Small intestine (tissue), 7 donors: Measurements from ENCODE around the gene ACAD9. TPM values are rescaled to one million over a fixed set of nuclear protein-coding genes. Genes with fewer than 3 reads are reported as not detected.
A peak's percentile ranks its signal among the peaks of the same experiment; 100 is the strongest.

ENCODE experiments used
- DNase-seq, 2 donors: peaks; one replicate each; pipeline versions ENCODE4 v3.0.0 to v3.0.0-alpha.2; 2013
- FAIRE-seq: peaks from 2 replicates; lab custom pipeline; 2012; peaks lifted over from hg19 to GRCh38; lab: Jason Lieb, UNC
- H3K27ac ChIP-seq, 3 donors: one replicate each; pipeline ENCODE4 v1.5.1; 2013; ENCODE audit warnings: low read length in 2 of 3, mild to moderate bottlenecking in 2 of 3, control low read depth in 1 of 3, inconsistent platforms in 1 of 3, low read depth in 1 of 3, moderate library complexity in 1 of 3
- H3K27me3 ChIP-seq, 3 donors: one replicate each; pipeline ENCODE4 v1.6.1; 2013; ENCODE audit warnings: low read length in 3 of 3, inconsistent platforms in 1 of 3; ENCODE audit not compliant: control insufficient read depth in 3 of 3, insufficient read depth in 3 of 3
- H3K36me3 ChIP-seq, 3 donors: one replicate each; pipeline ENCODE4 v1.6.1; 2013; ENCODE audit warnings: low read length in 3 of 3, inconsistent platforms in 1 of 3, low read depth in 1 of 3, mild to moderate bottlenecking in 1 of 3, moderate library complexity in 1 of 3; ENCODE audit not compliant: control insufficient read depth in 3 of 3, insufficient read depth in 2 of 3
- H3K4me1 ChIP-seq, 3 donors: one replicate each; pipeline ENCODE4 v1.6.1; 2013; ENCODE audit warnings: low read length in 2 of 3, inconsistent platforms in 1 of 3, low read depth in 1 of 3, mild to moderate bottlenecking in 1 of 3, moderate library complexity in 1 of 3; ENCODE audit not compliant: control insufficient read depth in 3 of 3, insufficient read depth in 2 of 3
- H3K4me3 ChIP-seq, 3 donors: one replicate each; pipeline ENCODE4 v1.5.1; 2013; ENCODE audit warnings: low read length in 3 of 3, control low read depth in 1 of 3, inconsistent platforms in 1 of 3, low read depth in 1 of 3, mild to moderate bottlenecking in 1 of 3, moderate library complexity in 1 of 3
- H3K9me3 ChIP-seq, 2 donors: one replicate each; pipeline ENCODE4 v1.6.1; 2013; ENCODE audit warnings: low read depth in 1 of 2, low read length in 1 of 2; ENCODE audit not compliant: control insufficient read depth in 2 of 2, insufficient read depth in 1 of 2
- WGBS, 3 donors: extraction: QIAGEN DNeasy Blood & Tissue Kit; methylation state at CpG; one replicate each; pipeline ENCODE4 v1.1.7; 2013; 5-methylcytosine and 5-hydroxymethylcytosine counted together
- polyA plus RNA-seq, 4 donors: library from polyadenylated mRNA; stranded (reverse) in 3 of 4; unstranded in 1 of 4; fragments of 200-250 nt in 3 of 4; fragments of 120-200 nt in 1 of 4; gene quantifications; one replicate each; pipeline versions ENCODE4 v1.2.1 to v1.2.3, GENCODE V29; 2013
- donor health status: healthy with polysubstance abuse.
- donor health status: control.
- donor health status: control.
- donor health status: Bipolar disorder and iron deficiency.
- donor health status: healthy.

The ACAD9 gene
- polyA plus RNA-seq, 4 donors = 17.3 to 30.7 (median 25.0) TPM

DNA sequence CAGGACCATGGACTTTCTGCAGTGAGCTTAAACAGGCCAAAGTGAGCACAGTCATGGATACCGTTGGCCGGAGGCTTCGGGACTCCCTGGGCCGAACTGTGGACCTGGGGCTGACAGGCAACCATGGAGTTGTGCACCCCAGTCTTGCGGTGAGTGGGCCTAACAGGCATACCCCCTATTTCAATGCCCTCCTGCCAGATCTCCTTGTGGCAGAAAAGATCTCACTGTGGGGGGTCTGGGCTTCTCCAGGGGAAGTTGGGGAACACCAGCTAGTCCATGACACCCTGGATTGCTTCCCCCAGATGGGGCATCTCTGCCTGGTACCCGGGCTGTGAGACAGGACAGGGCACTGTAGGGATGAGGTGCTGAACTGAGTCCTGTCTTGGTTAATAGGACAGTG, 29.5 kb downstream of the ACAD9 start:
- H3K9me3 ChIP-seq = no peaks in the 10 kb centered on the region
- no peaks in the 10 kb centered on the region for H3K4me1 ChIP-seq
- FAIRE-seq (no peak), DNase-seq (no peak)
- WGBS, 3 donors = 89 to 98% (median 96%) methylated on average over 6 of the region's 6 CpGs
- no peak overlapping the region for H3K4me3 ChIP-seq
- H3K36me3 ChIP-seq = peaks cover 5 to 95% (median 28%) of the 10 kb centered on the region in 3 donors
- H3K27me3 ChIP-seq = no peaks in the 10 kb centered on the region
- H3K27ac ChIP-seq = no peak overlapping the region

DNA sequence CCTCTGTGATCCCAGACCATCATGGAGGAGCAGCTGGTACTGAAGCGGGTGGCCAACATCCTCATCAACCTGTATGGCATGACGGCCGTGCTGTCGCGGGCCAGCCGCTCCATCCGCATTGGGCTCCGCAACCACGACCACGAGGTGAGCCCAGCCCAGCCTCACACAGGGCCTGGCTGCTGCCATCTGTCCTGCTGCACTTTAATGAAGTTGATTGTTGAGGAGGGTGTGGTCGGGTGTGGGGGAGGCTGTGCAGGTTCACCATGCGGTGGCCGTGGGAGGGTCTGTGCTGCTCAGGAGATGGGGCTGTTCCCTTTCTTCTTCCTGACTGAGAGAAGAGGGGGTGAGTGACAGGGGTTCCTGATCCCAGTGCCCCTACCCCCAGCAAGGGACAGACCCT, 30.6 kb downstream of the ACAD9 start:
- H3K4me3 ChIP-seq = no peak overlapping the region
- no peak for FAIRE-seq
- no peaks in the 10 kb centered on the region for H3K9me3 ChIP-seq
- no peaks in the 10 kb centered on the region for H3K4me1 ChIP-seq
- H3K36me3 ChIP-seq = peaks cover 5 to 99% (median 22%) of the 10 kb centered on the region in 3 donors
- WGBS, 3 donors = 89 to 93% (median 91%) methylated on average over 11 to 13 of the region's 13 CpGs
- H3K27me3 ChIP-seq = no peaks in the 10 kb centered on the region
- H3K27ac ChIP-seq = no peak overlapping the region
- DNase-seq = no peak

DNA sequence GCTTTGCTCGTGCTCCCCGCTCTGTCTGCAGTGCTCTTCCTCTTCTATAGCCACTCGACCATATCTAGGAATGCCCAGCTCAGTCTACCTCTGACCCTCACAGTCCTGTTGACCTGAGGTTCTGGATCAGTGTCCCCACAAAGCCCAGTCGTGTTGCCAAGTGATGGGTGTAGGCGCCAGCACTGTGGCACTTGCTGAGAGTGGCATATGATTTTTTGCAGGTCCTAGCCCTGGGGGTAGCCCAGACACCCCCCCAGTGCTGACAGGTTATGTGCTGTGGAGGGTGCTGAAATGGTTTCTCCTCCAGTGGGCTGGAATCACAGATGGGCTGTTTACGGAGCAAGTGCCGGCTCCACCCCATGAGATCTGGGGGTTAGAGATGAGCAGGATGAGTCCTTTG, 32.5 kb downstream of the ACAD9 start:
- Histone ChIP-seq H3K27me3 (no peaks in the 10 kb centered on the region), H3K27ac (no peak overlapping the region), H3K4me1 (no peaks in the 10 kb centered on the region), H3K36me3 (peaks cover 2 to 85% (median 17%) of the 10 kb centered on the region in 3 donors), H3K9me3 (no peaks in the 10 kb centered on the region), H3K4me3 (no peak overlapping the region)
- 92 to 97% (median 93%) methylated on average over 7 of the region's 7 CpGs for WGBS, 3 donors
- FAIRE-seq (no peak), DNase-seq (no peak)

DNA sequence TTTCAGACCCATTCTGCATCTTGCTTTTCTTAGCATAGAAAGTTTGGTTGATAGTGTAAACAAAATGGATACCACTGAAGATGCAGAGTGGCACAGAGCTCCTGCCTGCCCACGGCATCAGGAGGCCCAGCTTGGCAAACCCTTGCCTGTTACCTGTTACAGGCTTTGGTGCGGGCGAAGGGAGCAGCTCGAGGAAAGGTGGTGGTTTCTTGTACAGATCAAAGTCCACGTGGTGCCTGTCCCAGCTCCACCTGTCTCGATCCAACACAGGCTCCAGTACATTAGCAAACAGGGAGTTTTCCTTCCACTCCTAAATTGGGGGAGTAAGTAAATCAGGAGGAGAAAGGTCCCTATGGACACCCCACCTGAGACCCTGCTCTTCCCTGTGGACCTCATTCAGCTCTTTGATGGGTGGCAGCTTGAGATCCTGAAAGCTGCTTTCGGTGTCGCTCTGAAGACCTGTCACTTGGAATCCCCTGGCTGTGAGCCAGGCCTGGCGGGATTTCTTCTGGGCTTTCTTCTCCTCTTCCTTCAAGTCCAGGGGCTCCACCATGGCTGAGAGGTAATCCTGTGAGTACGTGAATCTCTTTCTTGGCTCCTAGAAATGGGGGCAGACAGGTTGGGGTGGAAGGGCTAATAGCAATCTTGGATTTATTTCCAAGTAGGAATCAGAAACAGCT, 35.7 kb downstream of the ACAD9 start:
- Histone ChIP-seq H3K27me3 (no peaks in the 10 kb centered on the region), H3K9me3 (no peaks in the 10 kb centered on the region), H3K27ac (no peak overlapping the region), H3K4me1 (no peaks in the 10 kb centered on the region), H3K4me3 (no peak overlapping the region), H3K36me3 (peaks cover 0 to 56% (median 14%) of the 10 kb centered on the region in 3 donors)
- WGBS, 3 donors = 56 to 91% (median 77%) methylated on average over 10 of the region's 10 CpGs
- FAIRE-seq (no peak), DNase-seq (peak in 1 of 2 donors; percentile 43)

DNA sequence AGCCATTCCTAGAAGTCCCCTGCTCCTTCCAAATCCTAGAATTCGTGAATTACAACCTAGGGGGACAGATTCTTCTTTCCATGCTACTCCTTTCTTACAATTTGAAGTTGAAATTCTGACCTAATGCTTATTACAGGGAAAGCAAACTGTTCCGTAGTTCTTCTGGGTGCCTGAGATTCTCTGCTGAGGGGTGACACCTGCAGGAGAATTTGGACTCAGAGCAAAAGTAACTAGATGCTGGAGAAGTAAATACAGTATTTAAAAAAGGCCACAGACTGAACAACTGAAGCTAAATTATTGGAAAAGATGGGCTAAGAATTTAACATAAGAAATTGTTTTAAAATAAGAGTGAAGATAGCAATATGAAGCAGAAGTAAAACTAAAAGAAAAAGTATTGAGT, 37.9 kb downstream of the ACAD9 start:
- DNase-seq = no peak
- H3K27me3 ChIP-seq = no peaks in the 10 kb centered on the region
- no peaks in the 10 kb centered on the region for H3K4me1 ChIP-seq
- H3K36me3 ChIP-seq = peaks cover 0 to 34% (median 14%) of the 10 kb centered on the region in 3 donors
- peaks cover 0 to 16% of the 10 kb centered on the region in 2 donors for H3K9me3 ChIP-seq
- no peak for FAIRE-seq
- H3K4me3 ChIP-seq = no peak overlapping the region
- H3K27ac ChIP-seq = no peak overlapping the region
- WGBS, 3 donors = 62 to 72% (median 63%) methylated on average over 2 of the region's 2 CpGs

DNA sequence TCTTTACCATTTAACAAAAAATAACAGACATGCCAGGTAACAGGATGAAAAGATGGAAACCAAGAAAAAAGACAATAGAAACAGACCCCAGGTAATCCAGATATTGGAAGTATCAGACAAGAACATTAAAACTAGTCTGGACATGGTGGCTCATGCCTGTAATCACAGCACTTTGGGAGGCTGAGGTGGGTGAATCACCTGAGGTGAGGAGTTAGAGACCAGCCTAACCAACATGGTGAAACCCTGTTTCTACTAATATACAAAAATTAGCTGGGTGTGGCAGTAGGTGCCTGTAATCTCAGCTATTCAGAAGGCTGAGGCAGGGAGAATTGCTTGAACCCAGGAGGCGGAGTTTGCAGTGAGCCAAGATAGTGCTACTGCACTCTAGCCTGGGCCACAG, 40.6 kb downstream of the ACAD9 start:
- no peak overlapping the region for H3K4me3 ChIP-seq
- H3K4me1 ChIP-seq = no peaks in the 10 kb centered on the region
- H3K9me3 ChIP-seq = peaks cover 0 to 39% of the 10 kb centered on the region in 2 donors
- no peak for DNase-seq
- WGBS, 3 donors = 95 to 100% (median 100%) methylated on average over 1 of the region's 1 CpG
- H3K36me3 ChIP-seq = peaks cover 0 to 7% (median 6%) of the 10 kb centered on the region in 3 donors
- no peak for FAIRE-seq
- no peak overlapping the region for H3K27ac ChIP-seq
- H3K27me3 ChIP-seq = no peaks in the 10 kb centered on the region

DNA sequence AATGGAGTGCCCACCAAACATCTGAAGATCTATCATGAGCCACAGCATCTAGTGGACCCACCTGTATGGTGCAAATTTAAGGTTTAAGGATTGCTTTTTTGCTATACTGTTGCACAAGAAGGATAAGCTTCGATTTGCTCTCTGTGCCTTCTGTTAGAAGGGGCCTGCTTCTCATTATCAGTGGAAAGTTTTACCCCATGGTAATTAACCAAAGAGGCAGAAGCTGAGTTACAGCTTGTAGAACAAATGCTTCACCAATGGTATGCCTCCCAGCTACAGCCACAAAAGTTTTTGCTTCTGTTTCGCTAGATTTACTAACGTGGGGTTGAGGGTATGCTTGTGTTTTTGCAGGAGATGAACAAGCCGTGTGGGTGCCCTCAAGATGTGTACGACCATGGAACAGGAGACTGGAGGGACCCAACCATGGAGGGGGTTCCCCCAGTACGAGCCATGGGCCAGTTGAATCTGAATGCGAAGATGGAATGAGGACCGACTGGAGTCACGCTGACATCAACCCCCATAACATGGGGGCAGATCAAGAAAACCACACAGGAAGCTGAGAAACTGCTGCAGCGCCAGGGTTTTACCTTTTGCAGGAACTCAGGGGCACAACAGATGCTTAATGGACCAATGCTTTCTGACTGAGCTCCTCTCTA, 43.5 kb downstream of the ACAD9 start:
- 69 to 86% (median 73%) methylated on average over 10 of the region's 10 CpGs for WGBS, 3 donors
- DNase-seq = peak in 1 of 2 donors; percentile 17
- FAIRE-seq = no peak
- Histone ChIP-seq H3K9me3 (peaks cover 2 to 53% of the 10 kb centered on the region in 2 donors), H3K4me3 (no peak overlapping the region), H3K27ac (no peak overlapping the region), H3K36me3 (peaks cover 0 to 3% (median 0%) of the 10 kb centered on the region in 3 donors), H3K27me3 (no peaks in the 10 kb centered on the region), H3K4me1 (no peaks in the 10 kb centered on the region)

DNA sequence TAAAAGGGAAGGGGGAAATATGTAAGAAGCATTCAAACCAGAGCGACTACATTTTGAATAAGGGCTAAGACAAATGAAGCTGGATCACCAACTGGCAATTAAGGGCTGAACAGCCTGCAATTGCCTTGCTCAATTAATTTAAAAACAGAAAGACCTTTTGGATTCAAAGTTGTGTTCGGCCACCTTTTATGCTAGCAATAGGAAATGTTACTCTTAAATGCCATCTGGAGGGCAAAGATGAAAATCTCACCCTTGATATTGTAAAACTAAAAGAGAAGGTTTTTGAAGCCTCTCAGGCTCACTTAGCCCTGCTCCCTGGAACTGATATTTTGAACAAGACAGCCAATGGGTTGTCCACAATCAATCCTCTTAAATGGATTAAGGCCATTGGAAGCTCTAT, 44.2 kb downstream of the ACAD9 start:
- DNase-seq = no peak

More for the DNA sequence above, 44.2 kb downstream of the ACAD9 start:
- no peaks in the 10 kb centered on the region for H3K27me3 ChIP-seq
- no peaks in the 10 kb centered on the region for H3K36me3 ChIP-seq
- H3K9me3 ChIP-seq = peaks cover 2 to 53% of the 10 kb centered on the region in 2 donors
- no peak overlapping the region for H3K4me3 ChIP-seq
- H3K27ac ChIP-seq = no peak overlapping the region
- FAIRE-seq = no peak
- H3K4me1 ChIP-seq = no peaks in the 10 kb centered on the region
- WGBS, 3 donors = 51 to 69% (median 67%) methylated on average over 2 of the region's 2 CpGs
